Prostate gland (tissue), 2 donors: ENCODE results near the gene PDSS2.
"Not testable (repeated sequence)": the region's sequence is repeated elsewhere in the genome, so short reads cannot be mapped to it uniquely, and the experiment has no call there.

Source experiments
- CTCF ChIP-seq, 4 experiments: fragments of 200-600 bp in 2 of 4; fragments of 450-650 bp in 2 of 4; sonication (generic) in 2 of 4; IDR thresholded peaks; 1 replicate in 3 of 4; 2 replicates in 1 of 4; pipeline ENCODE4 v1.5.1; 2016 to 2019; ENCODE audit warnings: antibody characterized with exemption in 4 of 4, mild to moderate bottlenecking in 2 of 4, moderate library complexity in 2 of 4
- POLR2A ChIP-seq: fragments of 450-650 bp; IDR thresholded peaks from one replicate; pipeline ENCODE4 v1.6.1; 2016; ENCODE audit warnings: antibody characterized with exemption, mild to moderate bottlenecking
- POLR2AphosphoS5 ChIP-seq: sonication (generic); formaldehyde crosslinking; IDR thresholded peaks from one replicate; pipeline ENCODE4 v1.6.1; 2017; ENCODE audit warnings: antibody characterized with exemption

GRCh38 chr6:107364173-107364572, 95.2 kb downstream of the PDSS2 start:
- not testable (repeated sequence) for TF ChIP-seq CTCF (IDR thresholded peaks at IDR 0.05); POLR2A; POLR2AphosphoS5
